ENCODE measurements around the gene ARHGEF17.
"Not testable (repeated sequence)": the region's sequence is repeated elsewhere in the genome, so short reads cannot be mapped to it uniquely, and the experiment has no call there.

Gene ARHGEF17

GRCh38 chr11:73271478-73271865 is 36.6 kb upstream of the ARHGEF17 start:
- not testable (repeated sequence) for H3K4me3 ChIP-seq
- H3K27ac ChIP-seq = peak overlapping the region in 1 of 21 experiments; percentile 19

GRCh38 chr11:73271936-73272679 is 36.0 kb upstream of the ARHGEF17 start, which contains the start of gene P2RY6:
P2RY6 (plus strand) TSS chr11:73272338; CDS start chr11:73296519, 24,181 bp downstream.
- peak within 1 kb of the TSS in 3 of 7 experiments; percentile 4 to 26 (median 5) for H3K4me3 ChIP-seq
- peak within 1 kb of the TSS in 5 of 21 experiments; percentile 4 to 77 (median 31) for H3K27ac ChIP-seq

- Histone ChIP-seq H3K4me3 (peak overlapping the region in 3 of 7 experiments; percentile 4 to 26 (median 5)), H3K27ac (peak overlapping the region in 5 of 21 experiments; percentile 4 to 77 (median 31))
Observed at GRCh38 chr11:73272680-73273038, 35.4 kb upstream of the ARHGEF17 start.

- peak overlapping the region in 4 of 21 experiments; percentile 4 to 77 (median 24) for H3K27ac ChIP-seq
Observed at GRCh38 chr11:73273222-73273895, 34.7 kb upstream of the ARHGEF17 start.

GRCh38 chr11:73274191-73274590 is 33.9 kb upstream of the ARHGEF17 start:
- H3K27ac ChIP-seq = peak overlapping the region in 2 of 21 experiments; percentile 34 to 77
- peak overlapping the region in 1 of 7 experiments; percentile 4 for H3K4me3 ChIP-seq

More at GRCh38 chr11:73273222-73273895, 34.7 kb upstream of the ARHGEF17 start:
- peak overlapping the region in 1 of 7 experiments; percentile 4 for H3K4me3 ChIP-seq

GRCh38 chr11:73274722-73275380 is 33.2 kb upstream of the ARHGEF17 start:
- peak overlapping the region in 4 of 21 experiments; percentile 1 to 77 (median 40) for H3K27ac ChIP-seq
- no peak overlapping the region for H3K4me3 ChIP-seq

- Histone ChIP-seq H3K27ac (peak overlapping the region in 2 of 21 experiments; percentile 1 to 77), H3K4me3 (no peak overlapping the region)
Observed at GRCh38 chr11:73275381-73275750, 32.7 kb upstream of the ARHGEF17 start.

- no peak overlapping the region for H3K27ac ChIP-seq
- no peak overlapping the region for H3K4me3 ChIP-seq
Observed at GRCh38 chr11:73277467-73277866, 30.6 kb upstream of the ARHGEF17 start.

- Histone ChIP-seq H3K4me3 (no peak overlapping the region), H3K27ac (peak overlapping the region in 2 of 21 experiments; percentile 32 to 65)
Observed at GRCh38 chr11:73280626-73281025, 27.4 kb upstream of the ARHGEF17 start.

- peak overlapping the region in 2 of 21 experiments; percentile 32 to 65 for H3K27ac ChIP-seq
- no peak overlapping the region for H3K4me3 ChIP-seq
Observed at GRCh38 chr11:73281201-73281741, 26.8 kb upstream of the ARHGEF17 start.

- no peak overlapping the region for H3K4me3 ChIP-seq
- no peak overlapping the region for H3K27ac ChIP-seq
Observed at GRCh38 chr11:73281796-73282660, 26.0 kb upstream of the ARHGEF17 start.

- Histone ChIP-seq H3K27ac (no peak overlapping the region), H3K4me3 (no peak overlapping the region)
Observed at GRCh38 chr11:73283276-73284000, 24.6 kb upstream of the ARHGEF17 start.

GRCh38 chr11:73284106-73284505 is 24.0 kb upstream of the ARHGEF17 start:
- no peak overlapping the region for H3K27ac ChIP-seq
- no peak overlapping the region for H3K4me3 ChIP-seq

GRCh38 chr11:73285721-73286120 is 22.4 kb upstream of the ARHGEF17 start:
- no peak overlapping the region for H3K27ac ChIP-seq

GRCh38 chr11:73286240-73286810 is 21.8 kb upstream of the ARHGEF17 start:
- H3K27ac ChIP-seq = no peak overlapping the region
- H3K4me3 ChIP-seq = no peak overlapping the region

More at GRCh38 chr11:73285721-73286120, 22.4 kb upstream of the ARHGEF17 start:
- H3K4me3 ChIP-seq = no peak overlapping the region

GRCh38 chr11:73287400-73288101 is 20.5 kb upstream of the ARHGEF17 start:
- H3K27ac ChIP-seq = peak overlapping the region in 4 of 21 experiments; percentile 12 to 77 (median 44)
- H3K4me3 ChIP-seq = no peak overlapping the region

GRCh38 chr11:73288192-73288872 is 19.7 kb upstream of the ARHGEF17 start:
- Histone ChIP-seq H3K4me3 (no peak overlapping the region), H3K27ac (peak overlapping the region in 13 of 21 experiments; percentile 12 to 77 (median 49))

Measured in skin epidermis (tissue), 12 donors.